MM.1S (cell line): ENCODE data around the gene RAB31.

ENCODE experiments used
- CTCF ChIP-seq: fragments of 300-600 bp; sonication (generic); IDR thresholded peaks from 2 replicates; pipeline ENCODE4 v1.5.1; 2016; ENCODE audit warnings: antibody characterized with exemption, low read length, mixed read lengths
- EZH2phosphoT487 ChIP-seq: fragments of 300-600 bp; sonication (generic); IDR thresholded peaks from 2 replicates; pipeline ENCODE4 v1.6.1; 2018; ENCODE audit warnings: antibody characterized with exemption, low read length

DNA sequence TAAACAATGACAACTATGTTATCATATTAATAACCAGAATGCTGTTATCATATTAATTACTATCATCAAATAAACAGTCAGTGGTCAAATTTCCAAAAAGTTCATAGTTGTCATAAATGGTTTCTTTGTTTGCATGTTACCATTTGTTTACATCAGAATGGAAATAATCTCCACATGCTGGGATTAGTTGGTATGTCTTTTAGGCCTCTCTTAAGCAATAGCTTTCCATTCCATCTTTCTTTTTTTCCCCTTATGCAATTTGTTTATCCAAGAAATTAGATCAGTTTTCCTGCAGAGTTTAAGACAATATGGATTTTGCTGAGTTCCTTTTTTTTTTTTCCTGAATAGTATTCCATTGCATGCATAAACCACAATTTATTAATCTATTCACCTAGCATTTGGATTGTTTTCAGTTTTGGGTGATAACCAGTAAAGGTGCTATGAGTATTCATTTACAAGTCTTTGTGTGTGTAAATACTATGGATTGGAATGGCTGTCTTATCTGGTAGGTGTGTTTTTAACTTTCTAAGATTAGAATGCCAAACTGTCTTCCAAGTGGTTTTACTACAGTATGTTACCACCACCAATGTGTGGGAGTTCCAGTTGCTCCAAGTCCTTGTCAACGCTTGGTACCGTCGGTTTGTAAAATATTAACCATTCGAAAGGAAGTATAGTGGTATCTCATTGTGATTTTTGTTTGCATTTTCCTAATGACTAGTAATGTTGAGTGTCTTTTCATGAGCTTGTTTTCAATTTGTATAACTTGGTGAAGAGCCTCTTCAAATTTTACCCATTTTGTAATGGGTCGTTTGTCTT, 144.4 kb downstream of the RAB31 start:
- TF ChIP-seq CTCF = no peak
- no peak for TF ChIP-seq EZH2phosphoT487
